Skeletal muscle tissue (tissue), 4 donors: ENCODE measurements around the gene LYRM4. TPM values are rescaled to one million over a fixed set of nuclear protein-coding genes. Genes with fewer than 3 reads are reported as not detected.

ENCODE experiments used
- H3K27ac ChIP-seq: one replicate; pipeline ENCODE4 v1.7.0; 2013; ENCODE audit warnings: mild to moderate bottlenecking, low read depth, low read length, inconsistent platforms
- H3K27me3 ChIP-seq, 3 donors: one replicate each; pipeline ENCODE4 v1.7.0; 2013; ENCODE audit warnings: low read length in 3 of 3; ENCODE audit not compliant: control insufficient read depth in 3 of 3, insufficient read depth in 3 of 3
- H3K36me3 ChIP-seq, 3 donors: one replicate each; pipeline ENCODE4 v1.7.0; 2013; ENCODE audit warnings: low read length in 3 of 3; ENCODE audit not compliant: control insufficient read depth in 3 of 3, insufficient read depth in 3 of 3
- H3K4me1 ChIP-seq, 3 donors: one replicate each; pipeline ENCODE4 v1.7.0; 2013; ENCODE audit warnings: low read length in 3 of 3, mild to moderate bottlenecking in 3 of 3; ENCODE audit not compliant: control insufficient read depth in 3 of 3, insufficient read depth in 3 of 3
- H3K4me3 ChIP-seq, 3 donors: one replicate each; pipeline ENCODE4 v1.7.0; 2013; ENCODE audit warnings: low read length in 3 of 3
- H3K9ac ChIP-seq, 3 donors: one replicate each; pipeline ENCODE4 v1.7.0; 2013; ENCODE audit warnings: low read length in 3 of 3, mild to moderate bottlenecking in 3 of 3, moderate library complexity in 2 of 3, low read depth in 1 of 3
- H3K9me3 ChIP-seq, 3 donors: one replicate each; pipeline ENCODE4 v1.7.0; 2013; ENCODE audit warnings: low read length in 3 of 3; ENCODE audit not compliant: control insufficient read depth in 3 of 3
- total RNA-seq: library from RNA; depleted of rRNA; stranded (reverse); fragments of >200 nt; gene quantifications from one replicate; pipeline ENCODE4 v1.2.3, GENCODE V29; 2014
- donor health status: Osteomylitis.

Gene LYRM4
- total RNA-seq, 1 donor from 2014 or later = 10.4 TPM

- Histone ChIP-seq H3K9ac (no peak overlapping the region), H3K27ac (no peak overlapping the region), H3K9me3 (no peaks in the 10 kb centered on the region), H3K36me3 (no peaks in the 10 kb centered on the region), H3K27me3 (peaks cover 4 to 24% (median 17%) of the 10 kb centered on the region in 3 donors), H3K4me1 (peaks cover 7 to 17% (median 9%) of the 10 kb centered on the region in 3 donors), H3K4me3 (no peak overlapping the region)
These were observed 171.0 kb downstream of the LYRM4 start for GRCh38 chr6:5089481-5090438.

GRCh38 chr6:5088780-5089179 is 172.0 kb downstream of the LYRM4 start:
- Histone ChIP-seq H3K36me3 (no peaks in the 10 kb centered on the region), H3K27me3 (peaks cover 4 to 26% (median 17%) of the 10 kb centered on the region in 3 donors), H3K4me1 (peaks cover 7 to 19% (median 11%) of the 10 kb centered on the region in 3 donors), H3K4me3 (no peak overlapping the region), H3K9me3 (no peaks in the 10 kb centered on the region), H3K27ac (no peak overlapping the region), H3K9ac (no peak overlapping the region)

GRCh38 chr6:5087389-5087788 is 173.4 kb downstream of the LYRM4 start:
- peaks cover 7 to 19% (median 11%) of the 10 kb centered on the region in 3 donors for H3K4me1 ChIP-seq
- H3K4me3 ChIP-seq = no peak overlapping the region
- no peak overlapping the region for H3K27ac ChIP-seq
- peaks cover 4 to 26% (median 17%) of the 10 kb centered on the region in 3 donors for H3K27me3 ChIP-seq
- no peaks in the 10 kb centered on the region for H3K9me3 ChIP-seq
- no peaks in the 10 kb centered on the region for H3K36me3 ChIP-seq
- H3K9ac ChIP-seq = no peak overlapping the region

GRCh38 chr6:5086294-5086890 is 174.4 kb downstream of the LYRM4 start:
- H3K27ac ChIP-seq = no peak overlapping the region
- H3K9me3 ChIP-seq = no peaks in the 10 kb centered on the region
- peaks cover 4 to 26% (median 17%) of the 10 kb centered on the region in 3 donors for H3K27me3 ChIP-seq
- H3K36me3 ChIP-seq = no peaks in the 10 kb centered on the region
- H3K4me3 ChIP-seq = peak overlapping the region; percentile 43 to 80 (median 77)
- peaks cover 7 to 19% (median 11%) of the 10 kb centered on the region in 3 donors for H3K4me1 ChIP-seq
- H3K9ac ChIP-seq = peak overlapping the region in 1 of 3 donors; percentile 76

- H3K9ac ChIP-seq = peak overlapping the region in 2 of 3 donors; percentile 70 to 76
- H3K9me3 ChIP-seq = no peaks in the 10 kb centered on the region
These were observed 175.0 kb downstream of the LYRM4 start for GRCh38 chr6:5085648-5086293.

GRCh38 chr6:5084781-5085647 is 175.7 kb downstream of the LYRM4 start, which contains the start of gene PPP1R3G:
Gene PPP1R3G (plus strand): TSS chr6:5085341. CDS start chr6:5085486, 145 bp downstream.
- Histone ChIP-seq H3K4me1 (peaks cover 7 to 15% (median 11%) of the 10 kb centered on the region in 3 donors), H3K27ac (peak within 1 kb of the TSS; percentile 75)

More at GRCh38 chr6:5085648-5086293, 175.0 kb downstream of the LYRM4 start:
- H3K4me3 ChIP-seq = peak overlapping the region; percentile 73 to 80 (median 77)
- peak overlapping the region; percentile 75 for H3K27ac ChIP-seq
- H3K36me3 ChIP-seq = no peaks in the 10 kb centered on the region
- H3K27me3 ChIP-seq = peaks cover 4 to 26% (median 17%) of the 10 kb centered on the region in 3 donors
- H3K4me1 ChIP-seq = peaks cover 7 to 19% (median 11%) of the 10 kb centered on the region in 3 donors

GRCh38 chr6:5084360-5084780 is 176.4 kb downstream of the LYRM4 start:
- Histone ChIP-seq H3K27me3 (peaks cover 4 to 26% (median 13%) of the 10 kb centered on the region in 3 donors), H3K9ac (peak overlapping the region; percentile 68 to 76 (median 70)), H3K4me3 (peak overlapping the region; percentile 73 to 80 (median 77)), H3K27ac (peak overlapping the region; percentile 75), H3K9me3 (no peaks in the 10 kb centered on the region), H3K4me1 (peaks cover 7 to 14% (median 11%) of the 10 kb centered on the region in 3 donors), H3K36me3 (no peaks in the 10 kb centered on the region)

More at GRCh38 chr6:5084781-5085647, 175.7 kb downstream of the LYRM4 start, which contains the start of gene PPP1R3G:
- no peaks in the 10 kb centered on the region for H3K36me3 ChIP-seq
- H3K9me3 ChIP-seq = no peaks in the 10 kb centered on the region
- H3K9ac ChIP-seq = peak within 1 kb of the TSS; percentile 68 to 76 (median 70)
- peaks cover 4 to 26% (median 15%) of the 10 kb centered on the region in 3 donors for H3K27me3 ChIP-seq
- H3K4me3 ChIP-seq = peak within 1 kb of the TSS; percentile 73 to 80 (median 77)

- Histone ChIP-seq H3K9me3 (no peaks in the 10 kb centered on the region), H3K9ac (peak overlapping the region in 2 of 3 donors; percentile 70 to 76), H3K36me3 (no peaks in the 10 kb centered on the region), H3K27ac (peak overlapping the region; percentile 75), H3K4me3 (peak overlapping the region in 2 of 3 donors; percentile 77 to 80), H3K4me1 (peaks cover 7 to 14% (median 11%) of the 10 kb centered on the region in 3 donors), H3K27me3 (peaks cover 4 to 26% (median 13%) of the 10 kb centered on the region in 3 donors)
These were observed 176.9 kb downstream of the LYRM4 start for GRCh38 chr6:5083813-5084359.
